ENCODE results near the gene MCM3AP.

- TF ChIP-seq, protein P1, sequence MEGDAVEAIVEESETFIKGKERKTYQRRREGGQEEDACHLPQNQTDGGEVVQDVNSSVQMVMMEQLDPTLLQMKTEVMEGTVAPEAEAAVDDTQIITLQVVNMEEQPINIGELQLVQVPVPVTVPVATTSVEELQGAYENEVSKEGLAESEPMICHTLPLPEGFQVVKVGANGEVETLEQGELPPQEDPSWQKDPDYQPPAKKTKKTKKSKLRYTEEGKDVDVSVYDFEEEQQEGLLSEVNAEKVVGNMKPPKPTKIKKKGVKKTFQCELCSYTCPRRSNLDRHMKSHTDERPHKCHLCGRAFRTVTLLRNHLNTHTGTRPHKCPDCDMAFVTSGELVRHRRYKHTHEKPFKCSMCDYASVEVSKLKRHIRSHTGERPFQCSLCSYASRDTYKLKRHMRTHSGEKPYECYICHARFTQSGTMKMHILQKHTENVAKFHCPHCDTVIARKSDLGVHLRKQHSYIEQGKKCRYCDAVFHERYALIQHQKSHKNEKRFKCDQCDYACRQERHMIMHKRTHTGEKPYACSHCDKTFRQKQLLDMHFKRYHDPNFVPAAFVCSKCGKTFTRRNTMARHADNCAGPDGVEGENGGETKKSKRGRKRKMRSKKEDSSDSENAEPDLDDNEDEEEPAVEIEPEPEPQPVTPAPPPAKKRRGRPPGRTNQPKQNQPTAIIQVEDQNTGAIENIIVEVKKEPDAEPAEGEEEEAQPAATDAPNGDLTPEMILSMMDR (conservative IDR thresholded peaks at IDR 0.05; ENCODE audit: low read length), result no peak
- no peak for TF ChIP-seq EZH2phosphoT487 (IDR thresholded peaks at IDR 0.05; ENCODE audit: borderline replicate concordance, low read depth, low read length)
Observed at GRCh38 chr21:46294647-46295176, 9.3 kb upstream of the MCM3AP start.

All from OCI-LY7 (cell line).